DOHH2 (cell line): ENCODE results near the gene BATF2.

ENCODE experiments used
- EZH2phosphoT487 ChIP-seq: fragments of 200-600 bp; sonication (generic); IDR thresholded peaks from 2 replicates; pipeline ENCODE4 v1.6.1; 2017; ENCODE audit warnings: borderline replicate concordance, mild to moderate bottlenecking, antibody characterized with exemption, low read length, moderate library complexity, mixed read lengths
- TF ChIP-seq, protein P1 (sequence below): fragments of 200-600 bp; sonication (generic); IDR thresholded peaks from one replicate; pipeline ENCODE4 v1.5.1; 2014; ENCODE audit warnings: antibody characterized with exemption, mild to moderate bottlenecking, low read depth, low read length; ENCODE audit not compliant: poor library complexity, severe bottlenecking

- no peak for TF ChIP-seq EZH2phosphoT487
- TF ChIP-seq, protein P1, sequence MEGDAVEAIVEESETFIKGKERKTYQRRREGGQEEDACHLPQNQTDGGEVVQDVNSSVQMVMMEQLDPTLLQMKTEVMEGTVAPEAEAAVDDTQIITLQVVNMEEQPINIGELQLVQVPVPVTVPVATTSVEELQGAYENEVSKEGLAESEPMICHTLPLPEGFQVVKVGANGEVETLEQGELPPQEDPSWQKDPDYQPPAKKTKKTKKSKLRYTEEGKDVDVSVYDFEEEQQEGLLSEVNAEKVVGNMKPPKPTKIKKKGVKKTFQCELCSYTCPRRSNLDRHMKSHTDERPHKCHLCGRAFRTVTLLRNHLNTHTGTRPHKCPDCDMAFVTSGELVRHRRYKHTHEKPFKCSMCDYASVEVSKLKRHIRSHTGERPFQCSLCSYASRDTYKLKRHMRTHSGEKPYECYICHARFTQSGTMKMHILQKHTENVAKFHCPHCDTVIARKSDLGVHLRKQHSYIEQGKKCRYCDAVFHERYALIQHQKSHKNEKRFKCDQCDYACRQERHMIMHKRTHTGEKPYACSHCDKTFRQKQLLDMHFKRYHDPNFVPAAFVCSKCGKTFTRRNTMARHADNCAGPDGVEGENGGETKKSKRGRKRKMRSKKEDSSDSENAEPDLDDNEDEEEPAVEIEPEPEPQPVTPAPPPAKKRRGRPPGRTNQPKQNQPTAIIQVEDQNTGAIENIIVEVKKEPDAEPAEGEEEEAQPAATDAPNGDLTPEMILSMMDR: no peak
Measured at GRCh38 chr11:65003282-65003681, 6.5 kb upstream of the BATF2 start.
